GM12891 (cell line): ENCODE measurements around the gene ELF4.
A peak's percentile ranks its signal among the peaks of the same experiment; 100 is the strongest.

Experiments used
- DNase-seq: peaks from one replicate; pipeline ENCODE4 v3.0.0; 2011; ENCODE audit warnings: low spot score; ENCODE audit not compliant: insufficient read length
- FAIRE-seq: peaks from 2 replicates; lab custom pipeline; 2011; peaks lifted over from hg19 to GRCh38; lab: Jason Lieb, UNC
- PAX5 ChIP-seq: IDR thresholded peaks from 2 replicates; pipeline ENCODE4 v1.6.1; 2011; ENCODE audit warnings: low read length, moderate library complexity, mild to moderate bottlenecking; ENCODE audit not compliant: insufficient read depth, severe bottlenecking
- POLR2A ChIP-seq: IDR thresholded peaks from 2 replicates; pipeline ENCODE4 v1.6.1; 2011; ENCODE audit warnings: low read depth, low read length, control low read depth
- POLR2AphosphoS5 ChIP-seq: IDR thresholded peaks from 2 replicates; pipeline ENCODE4 v1.6.1; 2011; ENCODE audit warnings: low read depth, low read length, control low read depth
- POU2F2 ChIP-seq: IDR thresholded peaks from 2 replicates; pipeline ENCODE4 v1.6.1; 2011; ENCODE audit warnings: low read depth, mild to moderate bottlenecking, control low read depth, low read length, moderate library complexity
- SPI1 ChIP-seq: IDR thresholded peaks from 2 replicates; pipeline ENCODE4 v1.6.1; 2011; ENCODE audit warnings: low read depth, low read length, control low read depth
- TAF1 ChIP-seq: IDR thresholded peaks from 2 replicates; pipeline ENCODE4 v1.6.1; 2011; ENCODE audit warnings: low read depth, low read length, control low read depth

Gene ELF4

DNA sequence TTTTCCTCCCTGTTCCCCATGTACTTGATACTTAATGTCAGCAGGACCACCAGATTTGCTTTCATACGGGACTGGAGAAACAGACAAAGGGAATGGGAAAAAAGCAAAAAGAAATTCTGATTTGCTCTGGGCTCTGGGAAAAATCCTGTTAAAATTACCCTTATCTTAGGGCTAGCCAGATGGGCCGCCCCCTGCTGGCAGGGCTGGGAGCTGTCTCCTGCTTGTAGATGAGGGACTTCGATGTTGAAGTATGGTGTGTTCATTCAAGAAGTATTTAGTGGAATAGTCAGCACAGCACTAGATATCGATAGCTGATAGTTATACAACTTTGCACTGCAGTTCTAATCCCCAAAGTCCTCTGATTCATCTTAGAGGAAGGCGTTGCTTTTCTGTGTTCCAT, 82.1 kb downstream of the ELF4 start:
- TF ChIP-seq POU2F2 (no peak), POLR2A (no peak), PAX5 (no peak), SPI1 (no peak)
- no peak for DNase-seq
- FAIRE-seq: peak; percentile 33

DNA sequence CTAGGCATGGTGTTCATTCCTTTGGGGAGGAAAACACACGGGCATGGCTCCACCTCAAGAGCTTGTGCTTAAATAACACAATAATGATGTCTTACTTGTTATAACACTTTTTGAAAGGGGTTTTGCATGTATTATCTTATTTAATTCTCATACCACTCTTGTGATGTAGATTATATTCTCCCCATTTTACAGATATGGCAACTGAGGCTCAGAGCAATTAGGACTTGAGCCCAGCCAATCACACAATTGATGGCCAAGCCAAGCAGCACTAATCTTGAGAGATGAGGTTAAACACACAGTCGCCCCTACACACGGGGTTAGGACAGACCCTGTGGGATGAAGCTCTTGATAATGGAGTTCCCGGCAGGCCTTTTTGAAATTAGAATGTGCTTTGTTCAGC, 82.7 kb downstream of the ELF4 start:
- no peak for DNase-seq

DNA sequence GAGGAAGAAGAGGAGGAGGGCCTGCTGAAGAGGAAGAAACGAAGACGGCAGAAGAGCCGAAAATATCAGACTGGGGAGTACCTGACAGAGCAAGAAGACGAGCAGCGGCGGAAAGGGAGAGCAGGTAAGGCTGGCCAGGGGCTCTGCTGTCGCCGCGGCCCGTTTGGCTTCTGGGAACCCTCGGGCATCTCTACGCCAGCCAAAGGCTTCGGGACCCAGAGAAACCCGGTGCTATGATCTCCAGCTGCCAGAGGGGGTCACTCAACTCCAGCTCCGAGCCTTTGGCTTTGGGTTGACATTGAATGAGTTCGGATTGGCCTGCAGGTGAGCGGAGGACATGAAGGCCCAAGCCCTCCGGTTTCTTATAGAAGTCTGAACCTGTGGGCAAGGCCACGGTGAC, 85.0 kb downstream of the ELF4 start:
- FAIRE-seq: no peak
- TF ChIP-seq POLR2AphosphoS5: no peak
- no peak for TF ChIP-seq PAX5
- no peak for TF ChIP-seq SPI1
- TF ChIP-seq TAF1: no peak
- no peak for TF ChIP-seq POLR2A
- no peak for TF ChIP-seq POU2F2
- no peak for DNase-seq

More for the DNA sequence above, 82.7 kb downstream of the ELF4 start:
- FAIRE-seq: no peak
- TF ChIP-seq POLR2A (no peak), SPI1 (no peak), POLR2AphosphoS5 (no peak), POU2F2 (no peak), PAX5 (no peak), TAF1 (no peak)

DNA sequence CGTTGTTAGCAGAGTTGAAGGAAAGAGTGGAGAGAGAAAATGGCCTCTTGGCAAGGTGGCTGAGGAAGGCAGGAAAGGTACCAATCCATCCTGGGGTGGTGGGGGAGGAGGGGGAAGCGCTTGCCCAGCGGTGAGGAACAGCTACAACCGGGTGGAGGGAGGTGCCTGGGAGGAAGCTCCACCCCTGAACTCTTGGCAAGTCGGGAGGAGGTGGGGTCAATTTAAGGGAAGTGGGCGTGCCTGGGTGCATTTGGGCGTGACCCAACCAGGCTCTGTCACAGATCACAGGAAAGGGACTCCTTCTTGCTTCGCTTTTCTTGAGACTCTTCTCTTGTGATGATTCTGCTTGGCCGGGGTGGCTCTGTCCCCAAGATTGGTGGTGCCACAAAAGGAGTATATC, 86.2 kb downstream of the ELF4 start:
- FAIRE-seq (peak; percentile 98), DNase-seq (peak; percentile 79)
- TF ChIP-seq POLR2A (no peak), SPI1 (peak; percentile 82), POLR2AphosphoS5 (no peak), TAF1 (no peak), POU2F2 (no peak), PAX5 (peak; percentile 16)

DNA sequence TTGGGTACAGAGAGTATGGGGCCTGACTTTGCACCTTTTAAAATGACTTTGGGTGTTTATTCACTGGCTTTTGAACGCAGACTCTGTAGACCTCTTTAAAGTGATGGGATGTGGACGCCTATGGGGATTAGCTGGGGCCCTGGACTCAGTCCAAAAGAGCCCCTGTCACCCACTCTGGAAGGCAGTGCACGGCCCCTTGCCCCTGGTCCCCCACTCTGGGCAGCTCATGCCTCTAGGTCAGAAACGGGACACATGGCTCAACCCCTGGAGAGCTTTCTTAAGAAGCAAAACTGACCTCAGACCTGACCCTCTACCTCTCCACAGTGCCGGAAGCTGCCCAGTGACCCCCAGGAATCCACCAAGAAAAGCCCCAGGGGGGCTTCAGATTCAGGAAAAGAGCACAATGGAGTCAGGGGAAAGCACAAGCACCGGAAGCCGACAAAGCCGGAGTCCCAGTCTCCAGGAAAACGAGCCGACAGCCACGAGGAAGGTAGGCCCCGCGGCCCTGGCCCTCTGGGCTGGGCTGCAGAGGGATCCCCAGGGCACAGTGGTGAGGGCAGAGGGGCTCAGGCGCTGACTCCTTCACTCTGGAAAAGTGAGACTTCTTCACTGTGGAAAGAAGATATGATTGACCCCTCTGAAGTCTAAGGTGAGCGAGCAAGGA, 89.5 kb downstream of the ELF4 start:
- TF ChIP-seq POU2F2: no peak
- DNase-seq: no peak
- FAIRE-seq: no peak

DNA sequence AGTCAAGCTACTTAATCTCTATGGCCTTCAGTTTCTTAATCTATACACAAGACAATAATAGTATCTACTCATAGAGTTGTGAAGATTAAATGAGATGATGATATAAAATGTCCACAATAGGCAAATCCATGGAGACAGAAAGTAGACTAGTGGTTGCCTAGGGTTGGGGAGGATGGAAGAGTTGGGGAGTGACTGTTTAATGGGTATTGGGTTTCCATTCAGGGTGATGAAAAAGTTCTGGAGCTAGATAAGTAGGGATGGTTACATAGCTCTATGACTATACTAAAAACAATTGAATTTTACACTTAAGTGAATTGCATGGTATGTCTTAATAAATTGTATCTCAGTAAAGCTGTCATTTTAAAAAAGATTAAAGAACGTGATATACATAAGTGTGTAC, 92.2 kb downstream of the ELF4 start:
- DNase-seq (no peak), FAIRE-seq (no peak)
- TF ChIP-seq SPI1 (no peak), PAX5 (no peak), POLR2AphosphoS5 (no peak), POU2F2 (no peak), TAF1 (no peak), POLR2A (no peak)

DNA sequence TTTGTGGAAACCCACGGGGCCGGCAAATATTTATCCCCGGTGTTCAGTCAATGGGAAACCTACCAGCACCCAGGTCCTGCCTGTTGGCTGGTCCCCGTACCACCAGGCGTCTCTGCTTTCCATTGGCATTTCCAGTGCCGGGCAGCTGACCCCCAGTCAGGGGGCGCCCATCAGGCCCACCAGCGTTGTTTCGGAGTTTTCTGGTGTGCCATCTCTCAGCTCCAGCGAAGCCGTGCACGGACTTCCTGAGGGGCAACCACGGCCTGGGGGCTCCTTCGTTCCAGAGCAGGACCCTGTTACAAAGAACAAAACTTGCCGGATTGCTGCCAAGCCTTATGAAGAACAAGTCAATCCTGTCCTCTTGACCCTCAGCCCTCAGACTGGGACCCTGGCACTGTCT, 95.1 kb downstream of the ELF4 start:
- FAIRE-seq: no peak
- DNase-seq: no peak

More for the DNA sequence above, 95.1 kb downstream of the ELF4 start:
- TF ChIP-seq POLR2AphosphoS5 (no peak), PAX5 (no peak), POLR2A (no peak), POU2F2 (no peak), TAF1 (no peak), SPI1 (no peak)
